H1 (cell line): ENCODE measurements around the gene ZSWIM6. TPM values are rescaled to one million over a fixed set of nuclear protein-coding genes. Genes with fewer than 3 reads are reported as not detected.

Experiments
- CTCF ChIA-PET: fragments of 300-600 bp; sonication (Branson Sonifier 250); formaldehyde crosslinking; loops from one replicate; lab custom pipeline; 2021; ENCODE audit not compliant: partially characterized antibody; lab: Charles Lee
- POLR2A ChIA-PET: fragments of 300-600 bp; sonication (Branson Sonifier 250); formaldehyde crosslinking; loops from one replicate; lab custom pipeline; 2021; ENCODE audit warnings: inconsistent platforms; ENCODE audit not compliant: partially characterized antibody; lab: Charles Lee
- DNase-seq, 2 experiments: peaks; one replicate each; pipeline versions ENCODE4 v3.0.0 to v3.0.0-alpha.2; 2010 to 2022; ENCODE audit warnings: low spot score in 2 of 2, low read depth in 1 of 2, mixed read lengths in 1 of 2
- FAIRE-seq: peaks from 2 replicates; lab custom pipeline; 2011; peaks lifted over from hg19 to GRCh38; lab: Jason Lieb, UNC
- H2AFZ ChIP-seq: 2 replicates; pipeline ENCODE4 v1.8.1; 2012; ENCODE audit warnings: low read length, inconsistent platforms
- H2AK5ac ChIP-seq: 2 replicates; pipeline ENCODE4 v1.6.1; 2013; ENCODE audit warnings: low read depth, low read length
- H2BK120ac ChIP-seq: replicated peaks from 2 replicates; pipeline ENCODE3; 2013; ENCODE audit warnings: low read depth, low read length, inconsistent platforms
- H2BK12ac ChIP-seq: 2 replicates; pipeline ENCODE4 v1.6.1; 2013; ENCODE audit warnings: low read depth, low read length
- H2BK15ac ChIP-seq: 2 replicates; pipeline ENCODE4 v1.6.1; 2013; ENCODE audit warnings: low read length
- H2BK20ac ChIP-seq: 2 replicates; pipeline ENCODE4 v1.6.1; 2013; ENCODE audit warnings: low read length
- H2BK5ac ChIP-seq: 2 replicates; pipeline ENCODE4 v1.6.1; 2013; ENCODE audit warnings: low read depth, low read length
- H3K14ac ChIP-seq: 2 replicates; pipeline ENCODE4 v1.6.1; 2013; ENCODE audit warnings: inconsistent platforms; ENCODE audit not compliant: insufficient read length
- H3K18ac ChIP-seq: 2 replicates; pipeline ENCODE4 v1.6.1; 2013; ENCODE audit warnings: low read length; ENCODE audit errors: extremely low read depth
- H3K23ac ChIP-seq: 2 replicates; pipeline ENCODE4 v1.6.1; 2013; ENCODE audit warnings: inconsistent platforms; ENCODE audit not compliant: insufficient read length
- H3K23me2 ChIP-seq: 2 replicates; pipeline ENCODE4 v1.6.1; 2013; ENCODE audit warnings: low read depth, low read length
- H3K27ac ChIP-seq: 2 replicates; pipeline ENCODE4 v1.6.1; 2011; ENCODE audit warnings: low read depth, low read length, inconsistent platforms
- H3K27me3 ChIP-seq, 4 experiments: replicated peaks in 1 of 4; 1 replicate in 1 of 4; 2 replicates in 3 of 4; pipeline versions ENCODE4 v1.6.1 to v1.8.1; 2011 to 2013; ENCODE audit warnings: low read length in 3 of 4, mild to moderate bottlenecking in 3 of 4, inconsistent platforms in 2 of 4, mixed read lengths in 2 of 4, moderate library complexity in 1 of 4; ENCODE audit not compliant: control insufficient read depth in 3 of 4, insufficient read depth in 3 of 4; ENCODE audit errors: extremely low read depth in 1 of 4
- H3K36me3 ChIP-seq, 4 experiments: 2 replicates each; pipeline versions ENCODE4 v1.6.1 to v1.8.1; 2011 to 2013; ENCODE audit warnings: mild to moderate bottlenecking in 4 of 4, low read length in 3 of 4, moderate library complexity in 2 of 4, control low read depth in 1 of 4, inconsistent platforms in 1 of 4; ENCODE audit not compliant: insufficient read depth in 4 of 4, control insufficient read depth in 2 of 4
- H3K4ac ChIP-seq: replicated peaks from 2 replicates; pipeline ENCODE3; 2013; ENCODE audit warnings: low read length, low read depth, mixed read lengths, inconsistent platforms; ENCODE audit not compliant: insufficient read length
- H3K4me1 ChIP-seq, 4 experiments: replicated peaks in 1 of 4; 1 replicate in 1 of 4; 2 replicates in 3 of 4; pipeline versions ENCODE4 v1.6.1 to v1.8.1; 2011 to 2013; ENCODE audit warnings: low read length in 3 of 4, inconsistent platforms in 2 of 4, mixed read lengths in 1 of 4; ENCODE audit not compliant: insufficient read depth in 4 of 4, control insufficient read depth in 3 of 4
- H3K4me2 ChIP-seq, 2 experiments: 2 replicates each; pipeline versions ENCODE4 v1.6.1 to v1.8.1; 2011 to 2013; ENCODE audit warnings: low read depth in 2 of 2, low read length in 2 of 2, control low read depth in 1 of 2, inconsistent platforms in 1 of 2, mild to moderate bottlenecking in 1 of 2; ENCODE audit not compliant: insufficient read depth in 1 of 2
- H3K4me3 ChIP-seq, 4 experiments: fragments of 200-600, 300-600 bp in 1 of 4; sonication (generic), shearing (Covaris generic), sonication (Bioruptor Twin) in 1 of 4; 2 replicates each; pipeline versions ENCODE4 v1.5.1 to v1.8.1; 2011 to 2016; ENCODE audit warnings: low read length in 4 of 4, low read depth in 3 of 4, control low read depth in 2 of 4, inconsistent platforms in 2 of 4, mild to moderate bottlenecking in 2 of 4, mixed read lengths in 1 of 4, moderate library complexity in 1 of 4; ENCODE audit not compliant: insufficient read depth in 2 of 4; ENCODE audit errors: extremely low read depth in 1 of 4
- H3K56ac ChIP-seq: replicated peaks from 2 replicates; pipeline ENCODE3; 2013; ENCODE audit warnings: low read depth, mild to moderate bottlenecking, mixed read lengths, low read length, inconsistent platforms; ENCODE audit not compliant: insufficient read length
- H3K79me1 ChIP-seq: 2 replicates; pipeline ENCODE4 v1.6.1; 2013; ENCODE audit warnings: low read depth, low read length, control low read depth
- H3K79me2 ChIP-seq, 2 experiments: 2 replicates each; pipeline versions ENCODE4 v1.6.1 to v1.8.1; 2012 to 2013; ENCODE audit warnings: low read length in 2 of 2, mild to moderate bottlenecking in 2 of 2, inconsistent platforms in 1 of 2; ENCODE audit not compliant: insufficient read depth in 2 of 2, control insufficient read depth in 1 of 2
- H3K9ac ChIP-seq, 4 experiments: replicated peaks in 1 of 4; 1 replicate in 1 of 4; 2 replicates in 3 of 4; pipeline versions ENCODE4 v1.6.1 to v1.8.1; 2011 to 2013; ENCODE audit warnings: low read depth in 3 of 4, low read length in 3 of 4, control low read depth in 2 of 4, mild to moderate bottlenecking in 2 of 4, moderate library complexity in 2 of 4, inconsistent platforms in 1 of 4; ENCODE audit errors: extremely low read depth in 1 of 4
- H3K9me3 ChIP-seq, 2 experiments: 2 replicates each; pipeline versions ENCODE4 v1.6.1 to v1.8.1; 2012 to 2013; ENCODE audit warnings: mild to moderate bottlenecking in 2 of 2, moderate library complexity in 2 of 2, control low read depth in 1 of 2, inconsistent platforms in 1 of 2, low read depth in 1 of 2, low read length in 1 of 2, mixed read lengths in 1 of 2; ENCODE audit not compliant: insufficient read depth in 2 of 2
- H4K20me1 ChIP-seq, 2 experiments: replicated peaks in 1 of 2; 2 replicates each; pipeline versions ENCODE3 to v1.8.1; 2011 to 2013; ENCODE audit warnings: inconsistent platforms in 2 of 2, low read length in 2 of 2, mild to moderate bottlenecking in 1 of 2; ENCODE audit not compliant: insufficient read depth in 2 of 2, control insufficient read depth in 1 of 2
- H4K5ac ChIP-seq: 2 replicates; pipeline ENCODE4 v1.6.1; 2013; ENCODE audit warnings: low read length, low read depth, mixed read lengths, inconsistent platforms; ENCODE audit not compliant: insufficient read length
- H4K8ac ChIP-seq: 2 replicates; pipeline ENCODE4 v1.8.0; 2013; ENCODE audit warnings: mild to moderate bottlenecking, moderate library complexity, low read length, inconsistent platforms; ENCODE audit not compliant: insufficient read depth; ENCODE audit errors: extremely low read depth
- H4K91ac ChIP-seq: replicated peaks from 2 replicates; pipeline ENCODE3; 2013; ENCODE audit warnings: low read length, mixed read lengths, inconsistent platforms; ENCODE audit not compliant: insufficient read length
- CTBP2 ChIP-seq: IDR thresholded peaks from 2 replicates; pipeline ENCODE4 v1.7.0; 2011; ENCODE audit warnings: borderline replicate concordance, mild to moderate bottlenecking, moderate library complexity, mixed read lengths, low read length; ENCODE audit not compliant: insufficient read depth, insufficient read length
- EZH2 ChIP-seq: fragments of 200-600 bp; sonication (generic); IDR thresholded peaks from 2 replicates; pipeline ENCODE4 v1.7.1; 2012; ENCODE audit warnings: low read depth, mild to moderate bottlenecking, moderate library complexity, low read length, inconsistent platforms; ENCODE audit not compliant: severe bottlenecking
- GTF2F1 ChIP-seq: IDR thresholded peaks from 2 replicates; pipeline ENCODE4 v1.6.1; 2012; ENCODE audit warnings: low read depth, low read length, improper control_type of control experiment, borderline replicate concordance
- HDAC2 ChIP-seq, 2 experiments: fragments of 300-600 bp in 1 of 2; sonication (generic) in 1 of 2; IDR thresholded peaks; 2 replicates each; pipeline ENCODE4 v1.6.1; 2011 to 2012; ENCODE audit warnings: low read depth in 2 of 2, low read length in 2 of 2, mild to moderate bottlenecking in 2 of 2, moderate library complexity in 2 of 2, borderline replicate concordance in 1 of 2, inconsistent platforms in 1 of 2
- KDM5A ChIP-seq: fragments of 200-600 bp; IDR thresholded peaks from 2 replicates; pipeline ENCODE4 v1.7.1; 2012; ENCODE audit warnings: mild to moderate bottlenecking, low read length, inconsistent platforms, mixed read lengths
- NANOG ChIP-seq: IDR thresholded peaks from 2 replicates; pipeline ENCODE4 v1.6.1; 2011; ENCODE audit warnings: low read length, low read depth, mild to moderate bottlenecking, inconsistent platforms; ENCODE audit not compliant: insufficient read depth, poor library complexity, severe bottlenecking
- RNF2 ChIP-seq: fragments of 200-900, 300-1000 bp; sonication (generic); IDR thresholded peaks from 2 replicates; pipeline ENCODE4 v1.7.1; 2016; ENCODE audit warnings: borderline replicate concordance, low read depth, mild to moderate bottlenecking, antibody characterized with exemption, low read length; ENCODE audit not compliant: poor library complexity, severe bottlenecking; ENCODE audit errors: missing control alignments
- SAP30 ChIP-seq: fragments of 300-600 bp; sonication (generic); IDR thresholded peaks from 2 replicates; pipeline ENCODE4 v1.7.1; 2012; ENCODE audit warnings: low read length, moderate library complexity, mild to moderate bottlenecking, inconsistent platforms; ENCODE audit not compliant: insufficient read depth, insufficient replicate concordance
- TAF1 ChIP-seq: IDR thresholded peaks from 2 replicates; pipeline ENCODE4 v1.6.1; 2011; ENCODE audit warnings: mild to moderate bottlenecking, low read depth, low read length
- TCF12 ChIP-seq: IDR thresholded peaks from 2 replicates; pipeline ENCODE4 v1.6.1; 2011; ENCODE audit warnings: low read depth, mild to moderate bottlenecking, low read length
- WGBS, 2 experiments: shearing (Covaris generic) in 1 of 2; methylation state at CpG; one replicate each; pipeline versions ENCODE4 v1.1.6 to v1.1.7; 2013 to 2015; ENCODE audit warnings: low lambda C conversion rate in 2 of 2, mixed read lengths in 2 of 2, inconsistent platforms in 1 of 2, low coverage in 1 of 2, missing lambda C conversion rate in 1 of 2; ENCODE audit not compliant: insufficient replicate concordance in 2 of 2, insufficient coverage in 1 of 2, insufficient read length in 1 of 2; ENCODE audit errors: extremely low coverage in 1 of 2, missing lambda C conversion rate in 1 of 2; 5-methylcytosine and 5-hydroxymethylcytosine counted together
- polyA plus RNA-seq, 7 experiments: library from polyadenylated mRNA; depleted of rRNA in 3 of 7; stranded (reverse) in 5 of 7; unstranded in 2 of 7; fragments of >200 nt in 5 of 7; fragments of 200-250 nt in 2 of 7; gene quantifications; 1 replicate in 5 of 7; 2 replicates in 1 of 7; 4 replicates in 1 of 7; pipeline versions ENCODE4 v1.2.1 to v1.2.3, GENCODE V29; 2011 to 2013; ENCODE audit warnings: missing spikeins in 2 of 7, mixed read lengths in 2 of 7
- total RNA-seq: library from RNA; stranded (reverse); fragmentation: NEBNext Ultra II Directional; extraction: Animal tissue kit (Norgen Biotek cat#: 25700); gene quantifications from 2 replicates; pipeline ENCODE4 v1.2.1, GENCODE V29; 2021

ZSWIM6 gene
- total and polyA plus RNA-seq, 2 of the 8 experiments (the other 6 are each of a cell fraction or from before 2014, with no cell fraction given) = 7.9 to 12.4 TPM

GRCh38 chr5:61301341-61302199 lies 30.5 kb upstream of the ZSWIM6 start:
- H3K56ac ChIP-seq = no peak overlapping the region
- H3K23me2 ChIP-seq = no peaks in the 10 kb centered on the region
- H3K23ac ChIP-seq = no peak overlapping the region
- FAIRE-seq (no peak), DNase-seq (no peak)
- H3K79me1 ChIP-seq = no peaks in the 10 kb centered on the region
- H3K14ac ChIP-seq = no peak overlapping the region
- H3K9ac ChIP-seq = no peak overlapping the region
- no peak overlapping the region for H2BK120ac ChIP-seq
- H2BK12ac ChIP-seq = no peak overlapping the region
- POLR2A ChIA-PET = interaction anchor here (0.8 to 2.1 kb wide), 2 partner anchors 12 to 30 kb away, joined by 3 to 6 read pairs; partner anchors contain the start of gene ZSWIM6
- H2AFZ ChIP-seq = 0 out of 2 replicates have a peak overlapping the region, but pooled peaks have one; percentile 30
- H3K4me1 ChIP-seq = peaks cover 0 to 8% (median 3%) of the 10 kb centered on the region in 4 experiments; a peak in 4 of 7 replicates
- H3K4me2 ChIP-seq = no peak overlapping the region
- H3K27me3 ChIP-seq = no peaks in the 10 kb centered on the region
- H3K79me2 ChIP-seq = no peaks in the 10 kb centered on the region
- H2BK20ac ChIP-seq = no peak overlapping the region
- H3K18ac ChIP-seq = no peak overlapping the region; the same call in 1 of the 2 replicates
- no peaks in the 10 kb centered on the region for H3K36me3 ChIP-seq
- CTCF ChIA-PET = interaction anchor here (0.6 to 2.0 kb wide), 6 partner anchors 11 to 291 kb away, joined by 3 to 4 read pairs (median 3); no protein-coding TSS in a partner anchor
- H4K8ac ChIP-seq = no peak overlapping the region
- no peak overlapping the region for H4K91ac ChIP-seq
- H3K27ac ChIP-seq = no peak overlapping the region
- H3K4me3 ChIP-seq = no peak overlapping the region
- no peaks in the 10 kb centered on the region for H3K9me3 ChIP-seq
- 86% methylated on average over 9 of the region's 9 CpGs; no CpG with 5 or more reads in 1 of the 2 experiments for WGBS, 2 experiments
- H2BK15ac ChIP-seq = no peak overlapping the region
- no peak overlapping the region for H2BK5ac ChIP-seq
- no peaks in the 10 kb centered on the region for H4K20me1 ChIP-seq
- H4K5ac ChIP-seq = no peak overlapping the region
- no peak overlapping the region for H3K4ac ChIP-seq
- H2AK5ac ChIP-seq = no peak overlapping the region
- no peak for TF ChIP-seq TCF12
- TF ChIP-seq TAF1 = no peak
- no peak for TF ChIP-seq KDM5A
- no peak for TF ChIP-seq EZH2
- TF ChIP-seq HDAC2 (IDR thresholded peaks at IDR 0.05; ENCODE audit: borderline replicate concordance in 1 of 2, low read depth in 2 of 2, low read length in 2 of 2) = no peak
- TF ChIP-seq RNF2 = no peak
- no peak for TF ChIP-seq SAP30
- TF ChIP-seq NANOG = no peak
- TF ChIP-seq GTF2F1 = no peak
- no peak for TF ChIP-seq CTBP2
